ENCODE results near the gene TMEM242.

Gene TMEM242

DNA sequence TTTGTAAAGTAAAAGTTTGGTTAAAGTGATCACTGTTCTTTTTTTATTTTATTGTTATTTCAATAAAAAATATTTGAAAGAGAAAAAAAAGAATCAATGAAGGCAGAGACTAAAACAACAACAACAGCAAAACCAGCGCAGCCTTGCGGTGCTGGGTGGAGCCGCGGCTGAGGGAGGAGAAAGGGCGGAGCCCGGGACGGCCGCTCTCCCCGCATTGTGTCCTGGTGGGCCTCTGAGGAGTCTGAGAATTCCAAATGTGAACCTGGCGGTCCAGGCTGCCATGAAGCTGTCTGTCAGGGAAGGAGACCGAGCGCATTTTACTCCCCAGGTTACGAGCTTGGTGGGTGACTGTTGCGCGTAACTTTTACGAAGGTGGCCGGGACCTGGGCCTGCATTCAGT is 43.2 kb downstream of the TMEM242 start:
- H3K9me3 ChIP-seq (ENCODE audit: severe bottlenecking): no peaks in the 10 kb centered on the region
- TF ChIP-seq, protein P1, sequence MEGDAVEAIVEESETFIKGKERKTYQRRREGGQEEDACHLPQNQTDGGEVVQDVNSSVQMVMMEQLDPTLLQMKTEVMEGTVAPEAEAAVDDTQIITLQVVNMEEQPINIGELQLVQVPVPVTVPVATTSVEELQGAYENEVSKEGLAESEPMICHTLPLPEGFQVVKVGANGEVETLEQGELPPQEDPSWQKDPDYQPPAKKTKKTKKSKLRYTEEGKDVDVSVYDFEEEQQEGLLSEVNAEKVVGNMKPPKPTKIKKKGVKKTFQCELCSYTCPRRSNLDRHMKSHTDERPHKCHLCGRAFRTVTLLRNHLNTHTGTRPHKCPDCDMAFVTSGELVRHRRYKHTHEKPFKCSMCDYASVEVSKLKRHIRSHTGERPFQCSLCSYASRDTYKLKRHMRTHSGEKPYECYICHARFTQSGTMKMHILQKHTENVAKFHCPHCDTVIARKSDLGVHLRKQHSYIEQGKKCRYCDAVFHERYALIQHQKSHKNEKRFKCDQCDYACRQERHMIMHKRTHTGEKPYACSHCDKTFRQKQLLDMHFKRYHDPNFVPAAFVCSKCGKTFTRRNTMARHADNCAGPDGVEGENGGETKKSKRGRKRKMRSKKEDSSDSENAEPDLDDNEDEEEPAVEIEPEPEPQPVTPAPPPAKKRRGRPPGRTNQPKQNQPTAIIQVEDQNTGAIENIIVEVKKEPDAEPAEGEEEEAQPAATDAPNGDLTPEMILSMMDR (IDR thresholded peaks at IDR 0.05; ENCODE audit: poor library complexity, severe bottlenecking): no peak
- H3K27me3 ChIP-seq (ENCODE audit: insufficient read depth, poor library complexity, severe bottlenecking): no peaks in the 10 kb centered on the region
- DNase-seq (ENCODE audit: low spot score): no peak
- no peak for ATAC-seq (ENCODE audit: low read depth)
- H3K4me1 ChIP-seq (ENCODE audit: insufficient read depth, poor library complexity, severe bottlenecking): peaks cover 2% of the 10 kb centered on the region
- H3K36me3 ChIP-seq (ENCODE audit: low read depth): no peaks in the 10 kb centered on the region
- no peak overlapping the region for H3K27ac ChIP-seq (ENCODE audit: poor library complexity, severe bottlenecking)
- H3K4me3 ChIP-seq (ENCODE audit: severe bottlenecking): no peak overlapping the region

DNA sequence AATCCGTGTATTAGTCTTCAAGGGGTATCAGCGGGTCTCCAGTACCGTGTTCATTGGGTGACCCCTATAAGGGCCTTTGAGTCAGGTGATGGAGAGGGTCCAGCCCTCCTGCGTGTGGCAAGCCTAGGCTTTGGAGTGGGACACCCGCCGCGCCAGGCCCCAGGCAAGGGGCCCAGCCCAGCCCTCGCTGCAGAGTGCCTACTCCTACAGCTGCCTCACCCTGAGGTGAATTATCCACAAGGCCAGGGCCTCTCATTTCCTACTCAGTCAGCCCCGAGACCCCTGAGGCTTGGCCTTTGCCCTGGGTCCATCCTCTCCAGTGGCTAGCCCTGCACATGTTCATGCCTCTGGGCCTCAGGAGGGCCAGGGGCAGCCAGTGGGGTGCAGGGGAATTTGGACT is 45.1 kb downstream of the TMEM242 start:
- no peaks in the 10 kb centered on the region for H3K36me3 ChIP-seq (ENCODE audit: low read depth)
- ATAC-seq (ENCODE audit: low read depth) (no peak), DNase-seq (ENCODE audit: low spot score) (no peak)
- no peaks in the 10 kb centered on the region for H3K27me3 ChIP-seq (ENCODE audit: insufficient read depth, poor library complexity, severe bottlenecking)
- TF ChIP-seq, protein P1 (IDR thresholded peaks at IDR 0.05; ENCODE audit: poor library complexity, severe bottlenecking): no peak
- H3K4me3 ChIP-seq (ENCODE audit: severe bottlenecking): no peak overlapping the region
- peaks cover 2% of the 10 kb centered on the region for H3K4me1 ChIP-seq (ENCODE audit: insufficient read depth, poor library complexity, severe bottlenecking)
- no peak overlapping the region for H3K27ac ChIP-seq (ENCODE audit: poor library complexity, severe bottlenecking)
- no peaks in the 10 kb centered on the region for H3K9me3 ChIP-seq (ENCODE audit: severe bottlenecking)

DNA sequence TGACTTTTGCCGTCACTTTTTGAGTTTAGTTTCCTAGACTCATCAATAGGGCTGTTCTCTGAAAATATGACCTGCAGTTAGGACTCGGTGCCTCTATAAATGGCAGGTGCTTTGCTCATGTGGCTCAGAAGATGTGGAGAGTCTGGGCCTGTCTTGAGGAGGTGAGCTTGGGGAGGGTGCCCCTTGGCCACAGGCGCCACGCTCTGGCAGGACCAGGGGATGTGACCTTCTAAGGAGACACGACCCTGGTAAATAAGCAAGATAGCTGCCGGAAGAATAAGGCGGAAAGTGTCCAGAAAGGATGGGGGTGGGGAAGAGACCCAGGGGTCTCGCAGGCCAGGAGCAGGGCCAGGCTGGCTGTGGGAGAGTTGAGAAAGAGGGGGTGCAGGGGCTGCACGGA is 46.6 kb downstream of the TMEM242 start:
- Histone ChIP-seq H3K4me1 (ENCODE audit: insufficient read depth, poor library complexity, severe bottlenecking) (peaks cover 2% of the 10 kb centered on the region), H3K27ac (ENCODE audit: poor library complexity, severe bottlenecking) (no peak overlapping the region), H3K4me3 (ENCODE audit: severe bottlenecking) (no peak overlapping the region), H3K36me3 (ENCODE audit: low read depth) (no peaks in the 10 kb centered on the region), H3K27me3 (ENCODE audit: insufficient read depth, poor library complexity, severe bottlenecking) (no peaks in the 10 kb centered on the region), H3K9me3 (ENCODE audit: severe bottlenecking) (no peaks in the 10 kb centered on the region)
- TF ChIP-seq, protein P1 (IDR thresholded peaks at IDR 0.05; ENCODE audit: poor library complexity, severe bottlenecking): no peak
- no peak for ATAC-seq (ENCODE audit: low read depth)
- no peak for DNase-seq (ENCODE audit: low spot score)

DNA sequence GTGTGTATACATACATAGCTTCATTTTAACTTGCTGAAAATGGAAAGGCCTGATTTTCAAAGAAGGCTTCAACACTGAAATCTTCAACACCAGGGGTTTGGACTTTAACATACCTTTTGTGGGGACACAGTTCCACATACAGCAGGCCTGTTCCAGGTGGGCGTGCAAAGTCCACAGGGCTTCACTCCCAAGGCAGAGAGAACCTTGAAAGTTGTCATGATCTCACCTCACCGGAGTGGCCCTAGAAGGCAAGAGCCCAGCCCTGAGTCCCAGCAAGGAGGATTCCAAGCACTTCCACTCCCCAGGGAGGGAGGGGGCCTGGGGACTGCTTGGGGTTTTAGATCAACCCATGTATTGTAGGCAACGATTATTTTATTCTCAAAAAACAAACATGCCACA is 47.2 kb downstream of the TMEM242 start:
- DNase-seq (ENCODE audit: low spot score): no peak
- TF ChIP-seq, protein P1 (IDR thresholded peaks at IDR 0.05; ENCODE audit: poor library complexity, severe bottlenecking): no peak

DNA sequence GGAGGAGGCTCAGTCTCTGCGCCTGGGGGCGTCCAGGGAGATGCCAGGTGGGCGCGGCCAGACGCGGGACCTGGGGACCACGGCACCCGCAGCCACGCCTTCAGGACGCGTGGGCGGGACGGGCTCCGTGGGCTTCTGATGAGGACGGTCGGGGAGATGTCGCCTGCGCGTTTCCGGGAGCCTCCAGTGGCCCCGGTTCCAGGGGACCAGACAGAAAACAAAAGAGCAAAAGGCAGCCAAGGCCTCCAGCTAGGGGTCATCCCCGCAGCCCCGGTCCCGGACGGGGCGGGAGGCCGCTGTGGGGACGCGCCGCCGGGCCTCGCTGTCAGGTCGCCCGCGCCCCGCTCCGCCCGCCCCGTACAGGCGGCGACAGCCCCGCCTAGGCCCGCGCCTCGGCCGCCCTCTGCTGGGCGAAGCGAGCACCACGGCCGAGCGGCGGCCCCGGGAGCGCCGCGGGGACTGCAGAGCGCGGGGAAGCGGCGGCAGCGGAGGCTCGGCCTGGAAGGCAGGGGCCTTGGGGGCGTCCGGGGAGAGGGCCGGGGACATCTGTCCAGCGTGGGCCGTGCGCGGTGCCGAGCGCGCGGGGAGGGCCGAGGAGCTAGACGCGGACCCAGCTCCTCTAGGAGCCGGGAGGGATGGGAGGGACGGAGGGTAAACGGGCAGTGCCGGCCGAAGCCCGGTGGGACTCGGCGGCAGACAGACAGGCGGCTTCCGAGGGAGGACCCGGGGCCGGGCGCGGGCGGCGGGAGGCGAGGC is 48.7 kb downstream of the TMEM242 start:
- Histone ChIP-seq H3K4me3 (ENCODE audit: severe bottlenecking) (peak overlapping the region; percentile 58), H3K27me3 (ENCODE audit: insufficient read depth, poor library complexity, severe bottlenecking) (no peaks in the 10 kb centered on the region), H3K9me3 (ENCODE audit: severe bottlenecking) (no peaks in the 10 kb centered on the region), H3K27ac (ENCODE audit: poor library complexity, severe bottlenecking) (no peak overlapping the region), H3K4me1 (ENCODE audit: insufficient read depth, poor library complexity, severe bottlenecking) (peaks cover 2% of the 10 kb centered on the region), H3K36me3 (ENCODE audit: low read depth) (no peaks in the 10 kb centered on the region)
- TF ChIP-seq, protein P1 (IDR thresholded peaks at IDR 0.05; ENCODE audit: poor library complexity, severe bottlenecking): peak; percentile 96
- no peak for DNase-seq (ENCODE audit: low spot score)
- ATAC-seq (ENCODE audit: low read depth): peak; percentile 95

More for the DNA sequence above, 47.2 kb downstream of the TMEM242 start:
- Histone ChIP-seq H3K9me3 (ENCODE audit: severe bottlenecking) (no peaks in the 10 kb centered on the region), H3K4me1 (ENCODE audit: insufficient read depth, poor library complexity, severe bottlenecking) (peaks cover 2% of the 10 kb centered on the region), H3K27me3 (ENCODE audit: insufficient read depth, poor library complexity, severe bottlenecking) (no peaks in the 10 kb centered on the region), H3K36me3 (ENCODE audit: low read depth) (no peaks in the 10 kb centered on the region), H3K27ac (ENCODE audit: poor library complexity, severe bottlenecking) (no peak overlapping the region), H3K4me3 (ENCODE audit: severe bottlenecking) (no peak overlapping the region)
- ATAC-seq (ENCODE audit: low read depth): no peak

Data from RWPE2 (cell line).